BLaER1 treated with 17β-estradiol and CSF1 and Interleukin-3, amounts not matched to agents 10 nM and 100 nM (cell line): Measurements from ENCODE around the gene HOXB1.

Experiments
- H3K27ac ChIP-seq, 11 experiments: shearing (Covaris generic); formaldehyde crosslinking; 2 replicates each; pipeline ENCODE4 v1.8.1; 2022
- H3K27me3 ChIP-seq, 11 experiments: shearing (Covaris generic); formaldehyde crosslinking; 2 replicates each; pipeline ENCODE4 v1.8.1; 2022
- H3K36me3 ChIP-seq, 11 experiments: shearing (Covaris generic); formaldehyde crosslinking; 2 replicates each; pipeline ENCODE4 v1.8.1; 2022
- H3K4me1 ChIP-seq, 10 experiments: shearing (Covaris generic); formaldehyde crosslinking; 2 replicates each; pipeline ENCODE4 v1.8.1; 2022
- H3K4me2 ChIP-seq, 11 experiments: shearing (Covaris generic); formaldehyde crosslinking; 2 replicates each; pipeline ENCODE4 v1.8.1; 2022
- H3K4me3 ChIP-seq, 10 experiments: shearing (Covaris generic); formaldehyde crosslinking; 2 replicates each; pipeline ENCODE4 v1.8.1; 2022
- H3K9ac ChIP-seq, 11 experiments: shearing (Covaris generic); formaldehyde crosslinking; 2 replicates each; pipeline ENCODE4 v1.8.1; 2022
- H3K9me3 ChIP-seq, 11 experiments: shearing (Covaris generic); formaldehyde crosslinking; replicated peaks in 1 of 11; 2 replicates each; pipeline ENCODE4 v1.8.1; 2022
- H4K20me1 ChIP-seq, 11 experiments: shearing (Covaris generic); formaldehyde crosslinking; 2 replicates each; pipeline ENCODE4 v1.8.1; 2022
- Cebpa-rat ChIP-seq, 11 experiments: shearing (Covaris generic); IDR thresholded peaks; 2 replicates each; pipeline ENCODE4 v1.8.1; 2022

HOXB1 gene

DNA sequence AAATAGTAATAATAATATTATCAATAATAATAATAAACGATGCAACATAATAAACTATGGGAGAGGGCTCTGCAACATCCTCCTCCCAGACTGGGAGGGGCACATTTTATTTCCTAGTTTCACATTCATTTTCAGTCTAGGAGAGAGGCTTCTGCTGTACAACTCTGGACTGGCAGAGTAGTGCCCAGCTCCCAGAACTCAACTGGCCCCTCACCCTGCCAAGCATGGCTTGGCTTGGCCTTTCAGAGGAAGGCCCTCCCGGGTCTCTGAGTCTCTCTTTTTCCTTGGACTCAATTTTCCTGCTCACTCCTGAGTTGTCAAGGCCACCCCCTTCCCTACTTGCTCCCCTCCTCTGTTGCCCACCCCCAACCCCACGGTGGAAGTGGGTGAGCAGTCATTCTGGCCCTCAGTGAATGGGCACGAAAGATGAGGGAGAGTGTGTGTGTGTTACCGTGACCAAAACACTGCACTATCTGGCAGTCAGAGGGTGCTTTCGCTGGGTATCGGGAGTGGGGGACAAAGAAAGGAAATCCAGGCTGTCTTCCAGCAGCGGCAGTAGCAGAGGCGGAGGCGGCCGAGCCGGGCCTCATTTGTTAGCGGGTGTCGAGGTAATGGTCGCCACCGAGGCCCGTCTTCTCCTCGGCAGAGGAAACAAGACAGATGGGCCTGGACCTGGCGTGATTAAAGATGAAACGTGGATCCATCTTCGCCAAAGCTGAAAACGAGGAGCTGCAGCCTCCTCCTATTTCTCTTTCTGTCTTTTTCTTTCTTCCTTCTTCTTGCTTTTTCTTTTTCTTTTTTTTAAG is 45.1 kb upstream of the HOXB1 start:
- H3K36me3 ChIP-seq = no peaks in the 10 kb centered on the region
- H3K9me3 ChIP-seq = peaks cover 0 to 9% (median 0%) of the 10 kb centered on the region in 11 experiments; a peak in 2 of 22 replicates
- no peaks in the 10 kb centered on the region for H3K4me1 ChIP-seq
- no peak overlapping the region for H3K4me3 ChIP-seq
- H3K27me3 ChIP-seq = peaks cover 100% of the 10 kb centered on the region in 11 experiments
- TF ChIP-seq Cebpa-rat (IDR thresholded peaks at IDR 0.05) = no peak
- H3K9ac ChIP-seq = no peak overlapping the region
- H4K20me1 ChIP-seq = peaks cover 0 to 90% (median 72%) of the 10 kb centered on the region in 11 experiments; a peak in 17 of 22 replicates
- no peak overlapping the region for H3K27ac ChIP-seq
- no peak overlapping the region for H3K4me2 ChIP-seq

DNA sequence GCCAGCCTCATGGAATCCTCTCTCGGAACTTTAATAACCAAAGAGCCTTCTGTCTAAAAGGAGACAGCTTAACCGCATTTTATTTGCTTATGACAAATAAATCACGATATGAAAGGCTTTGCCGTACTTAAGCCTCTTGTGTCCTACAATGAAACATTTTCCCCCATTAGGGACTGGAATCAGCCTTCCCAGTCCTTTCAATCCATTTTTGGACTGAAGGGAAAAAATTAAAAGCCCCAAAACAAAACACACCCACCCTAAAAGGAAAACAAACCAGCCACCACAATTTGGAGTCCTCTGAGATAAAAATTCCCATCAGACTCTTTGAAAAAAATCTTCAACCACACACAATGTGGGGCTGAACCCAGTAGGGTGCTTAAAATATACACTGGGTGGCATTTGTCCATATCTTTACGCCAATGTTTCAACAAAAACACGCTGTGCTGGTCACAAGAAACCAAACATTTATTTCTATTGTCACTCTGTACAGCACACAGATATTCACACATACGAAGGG is 44.3 kb upstream of the HOXB1 start:
- Histone ChIP-seq H3K36me3 (no peaks in the 10 kb centered on the region), H3K4me1 (no peaks in the 10 kb centered on the region), H3K9me3 (peaks cover 0 to 9% (median 0%) of the 10 kb centered on the region in 11 experiments; a peak in 2 of 22 replicates), H3K4me2 (no peak overlapping the region), H4K20me1 (peaks cover 0 to 90% (median 72%) of the 10 kb centered on the region in 11 experiments; a peak in 17 of 22 replicates), H3K4me3 (no peak overlapping the region), H3K9ac (no peak overlapping the region), H3K27ac (no peak overlapping the region), H3K27me3 (peaks cover 100% of the 10 kb centered on the region in 11 experiments)
- no peak for TF ChIP-seq Cebpa-rat (IDR thresholded peaks at IDR 0.05)

DNA sequence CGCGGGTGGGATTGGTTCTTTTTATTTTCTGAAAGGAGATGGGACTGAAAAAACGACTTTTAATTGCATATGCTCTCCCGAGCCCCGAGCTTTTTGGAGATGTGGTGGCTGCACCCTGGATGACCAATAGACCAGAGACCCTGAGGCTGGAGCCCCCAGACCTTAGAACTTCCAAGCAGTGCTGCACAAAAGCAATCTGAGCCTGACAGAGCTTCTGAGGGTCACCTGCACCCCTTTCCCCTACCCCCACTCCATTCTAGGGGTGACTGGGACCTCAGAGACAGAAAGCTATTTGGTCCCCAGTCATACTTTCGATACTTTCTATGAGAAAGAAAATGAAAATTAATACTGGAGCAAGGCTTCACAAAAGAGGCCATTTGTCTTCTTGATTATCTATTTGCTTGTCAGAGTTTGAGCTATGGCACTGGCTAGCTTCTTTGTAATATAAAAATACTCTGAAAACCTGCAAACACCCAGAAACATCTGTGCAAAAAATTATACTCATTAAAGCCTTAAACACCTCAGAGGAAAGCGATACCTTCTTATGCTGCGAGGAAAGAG is 43.8 kb upstream of the HOXB1 start:
- Histone ChIP-seq H3K4me2 (no peak overlapping the region), H3K27me3 (peaks cover 100% of the 10 kb centered on the region in 11 experiments), H4K20me1 (peaks cover 0 to 90% (median 70%) of the 10 kb centered on the region in 11 experiments; a peak in 17 of 22 replicates), H3K9me3 (peaks cover 0 to 9% (median 0%) of the 10 kb centered on the region in 11 experiments; a peak in 2 of 22 replicates), H3K36me3 (no peaks in the 10 kb centered on the region), H3K9ac (no peak overlapping the region), H3K27ac (no peak overlapping the region), H3K4me1 (no peaks in the 10 kb centered on the region), H3K4me3 (no peak overlapping the region)
- TF ChIP-seq Cebpa-rat (IDR thresholded peaks at IDR 0.05) = no peak

DNA sequence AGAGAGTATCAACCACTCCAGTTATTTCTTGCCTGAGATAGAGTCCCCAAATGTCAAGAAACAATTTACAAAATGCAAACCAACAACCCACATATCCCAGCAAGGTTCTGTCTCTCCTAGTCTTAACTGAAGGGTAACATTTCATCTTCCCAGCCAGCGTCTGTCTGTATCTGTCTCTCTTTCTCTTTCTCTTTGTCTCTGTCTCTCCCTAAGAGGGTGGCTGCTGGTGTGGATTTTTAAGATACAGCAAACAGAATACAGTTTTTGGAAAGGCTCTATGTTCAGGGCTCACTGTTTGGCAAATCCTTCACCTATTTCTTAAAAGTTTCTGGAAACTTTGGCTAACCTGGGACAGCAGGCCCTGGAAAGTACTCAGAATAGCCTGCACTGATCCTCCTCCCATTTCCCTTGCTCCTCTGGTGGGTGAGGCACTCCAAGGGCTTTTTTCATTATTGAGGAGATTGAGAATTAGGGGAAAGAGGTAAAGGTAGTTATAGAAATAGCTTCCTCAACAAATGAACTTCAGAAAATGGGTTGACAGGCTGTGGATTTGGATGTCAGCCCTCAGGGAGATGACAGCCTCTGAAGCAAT is 41.1 kb upstream of the HOXB1 start:
- H3K9ac ChIP-seq = no peak overlapping the region
- H4K20me1 ChIP-seq = peaks cover 0 to 89% (median 54%) of the 10 kb centered on the region in 11 experiments; a peak in 16 of 22 replicates
- no peaks in the 10 kb centered on the region for H3K36me3 ChIP-seq
- H3K4me1 ChIP-seq = no peaks in the 10 kb centered on the region
- H3K27ac ChIP-seq = no peak overlapping the region
- H3K9me3 ChIP-seq = no peaks in the 10 kb centered on the region
- H3K4me2 ChIP-seq = no peak overlapping the region
- peaks cover 100% of the 10 kb centered on the region in 11 experiments for H3K27me3 ChIP-seq
- no peak for TF ChIP-seq Cebpa-rat (IDR thresholded peaks at IDR 0.05)
- no peak overlapping the region for H3K4me3 ChIP-seq

DNA sequence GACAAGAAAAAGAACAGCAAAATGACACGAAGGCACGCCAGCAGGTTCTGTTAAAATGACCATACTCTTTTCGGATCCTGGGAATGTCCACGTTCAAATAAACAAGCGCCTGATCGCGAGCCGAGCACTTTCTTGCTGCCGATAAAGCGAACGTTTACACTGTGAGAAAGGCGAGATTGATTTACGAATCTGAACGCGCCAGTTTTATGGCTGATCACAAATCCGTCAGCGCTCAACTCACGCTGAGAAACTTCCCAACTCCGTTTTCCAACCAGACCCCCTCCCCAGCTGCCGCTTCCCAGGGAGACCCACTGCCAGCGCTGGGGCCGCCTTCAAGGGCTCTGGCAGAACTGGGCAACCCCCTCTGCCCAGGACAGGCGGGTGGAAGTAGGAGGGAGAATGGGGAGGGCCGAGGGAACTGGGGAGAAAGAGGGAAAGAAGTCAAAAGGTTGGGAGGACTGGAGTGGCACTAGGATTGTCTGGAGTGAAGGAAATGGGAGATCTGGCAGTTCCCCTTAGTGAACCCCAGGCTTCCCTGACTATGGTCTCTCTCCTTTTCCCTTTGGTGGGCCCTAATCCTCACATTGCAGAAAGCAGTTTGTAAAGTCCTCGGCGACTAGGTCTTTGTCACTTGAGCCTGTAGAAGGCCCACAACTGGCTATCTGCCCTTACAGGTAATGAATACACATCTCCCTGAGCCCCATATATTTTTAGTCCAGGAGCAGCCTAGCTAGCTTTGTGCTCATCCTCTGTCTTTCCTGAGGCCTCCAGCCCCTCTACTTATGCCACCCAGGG is 40.4 kb upstream of the HOXB1 start:
- no peak for TF ChIP-seq Cebpa-rat (IDR thresholded peaks at IDR 0.05)
- Histone ChIP-seq H3K27ac (no peak overlapping the region), H3K9me3 (no peaks in the 10 kb centered on the region), H3K27me3 (peaks cover 100% of the 10 kb centered on the region in 11 experiments), H3K9ac (no peak overlapping the region), H3K36me3 (no peaks in the 10 kb centered on the region), H3K4me2 (no peak overlapping the region), H4K20me1 (peaks cover 0 to 92% (median 51%) of the 10 kb centered on the region in 11 experiments; a peak in 16 of 22 replicates), H3K4me1 (no peaks in the 10 kb centered on the region), H3K4me3 (no peak overlapping the region)

DNA sequence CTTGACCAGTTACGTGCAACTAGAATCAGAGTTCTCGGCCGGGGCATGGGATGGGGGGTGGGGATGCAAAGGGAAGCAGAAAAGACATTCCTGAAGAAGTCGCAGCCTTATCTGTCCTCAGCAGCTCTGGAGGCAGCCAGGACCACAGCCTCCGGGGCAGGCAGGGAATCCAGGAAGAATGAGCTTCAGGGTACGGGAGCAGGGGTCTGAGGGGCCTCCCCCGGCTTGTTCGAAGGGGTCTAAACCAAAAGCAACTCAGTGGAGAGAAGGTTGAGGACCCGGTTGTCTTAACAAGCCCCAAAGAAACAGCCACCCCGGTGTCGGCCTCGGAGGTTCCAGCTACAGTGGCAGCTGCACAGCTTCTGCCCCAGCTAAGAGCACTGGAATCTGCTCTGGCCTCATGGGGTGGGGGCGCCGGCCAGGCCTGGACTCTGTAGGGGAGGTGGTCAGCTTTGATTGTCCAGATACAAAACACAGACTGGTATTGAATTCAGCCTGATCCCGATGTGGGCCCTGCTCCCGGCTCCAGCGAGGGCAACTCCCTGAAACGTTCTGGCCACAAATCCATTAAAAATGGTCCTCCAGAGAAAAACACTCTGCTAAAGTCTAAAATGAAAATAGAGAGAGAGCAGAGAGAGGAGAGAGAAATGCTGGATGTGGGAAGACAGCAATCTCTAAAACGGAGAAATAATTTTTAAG is 39.7 kb upstream of the HOXB1 start:
- H3K4me3 ChIP-seq = no peak overlapping the region
- no peak overlapping the region for H3K27ac ChIP-seq
- H3K9ac ChIP-seq = no peak overlapping the region
- peaks cover 0 to 94% (median 51%) of the 10 kb centered on the region in 11 experiments; a peak in 16 of 22 replicates for H4K20me1 ChIP-seq
- H3K4me2 ChIP-seq = no peak overlapping the region
- no peak for TF ChIP-seq Cebpa-rat (IDR thresholded peaks at IDR 0.05)
- H3K27me3 ChIP-seq = peaks cover 100% of the 10 kb centered on the region in 11 experiments
- no peaks in the 10 kb centered on the region for H3K4me1 ChIP-seq
- no peaks in the 10 kb centered on the region for H3K36me3 ChIP-seq
- no peaks in the 10 kb centered on the region for H3K9me3 ChIP-seq

DNA sequence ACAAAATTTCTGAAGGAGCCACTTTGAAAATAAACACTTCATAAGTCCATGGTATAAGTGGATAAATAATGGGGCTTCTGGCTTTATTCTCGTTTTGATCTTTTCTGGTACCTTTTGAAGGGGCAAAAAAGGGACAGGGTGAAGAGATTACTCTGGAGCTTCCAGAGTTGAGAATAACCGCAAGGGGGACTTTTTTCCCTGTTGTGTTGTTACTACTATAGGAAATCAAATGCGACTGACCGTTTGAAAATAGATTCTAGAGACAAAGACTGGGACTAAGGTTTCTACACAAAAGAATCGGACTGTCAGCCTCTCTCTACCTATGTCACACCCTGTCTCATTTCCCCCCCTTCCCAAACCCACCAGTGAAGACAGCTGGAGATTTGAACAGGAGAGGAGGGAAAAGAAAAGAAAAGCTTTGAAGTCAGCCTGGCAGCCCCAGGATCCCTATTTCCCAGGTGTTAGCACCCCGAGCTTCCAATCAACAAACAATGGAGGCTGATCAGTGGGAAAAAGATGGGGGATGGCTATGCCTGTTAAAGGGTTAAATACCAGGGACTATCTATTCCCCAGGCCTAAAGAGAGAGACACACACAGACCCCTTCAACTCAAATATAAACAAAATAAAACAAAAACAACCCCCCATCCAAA is 39.0 kb upstream of the HOXB1 start:
- Histone ChIP-seq H3K27me3 (peaks cover 100% of the 10 kb centered on the region in 11 experiments), H3K4me1 (no peaks in the 10 kb centered on the region), H3K36me3 (no peaks in the 10 kb centered on the region), H4K20me1 (peaks cover 0 to 94% (median 57%) of the 10 kb centered on the region in 11 experiments; a peak in 16 of 22 replicates), H3K4me2 (no peak overlapping the region), H3K9ac (no peak overlapping the region), H3K9me3 (no peaks in the 10 kb centered on the region), H3K27ac (no peak overlapping the region), H3K4me3 (no peak overlapping the region)
- TF ChIP-seq Cebpa-rat (IDR thresholded peaks at IDR 0.05) = no peak

DNA sequence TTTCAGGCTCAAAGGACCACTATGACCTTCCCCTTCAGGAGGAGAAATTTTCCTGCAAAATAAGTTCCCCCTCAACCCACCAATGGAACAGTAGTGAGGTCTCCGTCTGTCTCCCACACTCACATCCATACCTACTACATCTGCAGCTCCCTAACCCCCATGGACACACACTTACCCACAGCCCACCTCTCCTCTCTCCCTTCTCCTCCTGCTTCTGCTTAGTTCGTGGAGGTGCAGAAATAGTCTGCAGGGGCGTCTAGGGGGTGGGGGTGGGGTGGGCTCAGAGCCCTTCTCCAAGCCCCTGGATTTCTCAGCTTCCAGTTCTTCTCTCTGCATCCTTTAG is 38.4 kb upstream of the HOXB1 start:
- Histone ChIP-seq H3K4me3 (no peak overlapping the region), H3K27me3 (peaks cover 99 to 100% (median 100%) of the 10 kb centered on the region in 11 experiments), H3K4me2 (no peak overlapping the region), H3K9ac (no peak overlapping the region), H3K27ac (no peak overlapping the region), H3K4me1 (no peaks in the 10 kb centered on the region), H4K20me1 (peaks cover 0 to 89% (median 54%) of the 10 kb centered on the region in 11 experiments; a peak in 16 of 22 replicates), H3K9me3 (no peaks in the 10 kb centered on the region), H3K36me3 (no peaks in the 10 kb centered on the region)
- TF ChIP-seq Cebpa-rat (IDR thresholded peaks at IDR 0.05) = no peak
